Fibroblast of pulmonary artery (primary cell): Measurements from ENCODE around the gene DNAJC1.

Experiments
- DNase-seq: peaks from one replicate; pipeline ENCODE4 v3.0.0-alpha.2; 2010; ENCODE audit warnings: low read depth
- H3K4me3 ChIP-seq: replicated peaks from 2 replicates; pipeline ENCODE4 v1.5.1; 2011; ENCODE audit warnings: low read depth, mild to moderate bottlenecking, control low read depth, low read length, moderate library complexity
- CTCF ChIP-seq: IDR thresholded peaks from 2 replicates; pipeline ENCODE4 v1.5.1; 2011; ENCODE audit warnings: mild to moderate bottlenecking, control low read depth, low read length, inconsistent platforms; ENCODE audit errors: missing control alignments

The DNAJC1 gene

GRCh38 chr10:21944727-21945386 lies 58.7 kb downstream of the DNAJC1 start:
- no peak for TF ChIP-seq CTCF
- H3K4me3 ChIP-seq, result no peak overlapping the region
- DNase-seq, result peak; percentile 47

DNA sequence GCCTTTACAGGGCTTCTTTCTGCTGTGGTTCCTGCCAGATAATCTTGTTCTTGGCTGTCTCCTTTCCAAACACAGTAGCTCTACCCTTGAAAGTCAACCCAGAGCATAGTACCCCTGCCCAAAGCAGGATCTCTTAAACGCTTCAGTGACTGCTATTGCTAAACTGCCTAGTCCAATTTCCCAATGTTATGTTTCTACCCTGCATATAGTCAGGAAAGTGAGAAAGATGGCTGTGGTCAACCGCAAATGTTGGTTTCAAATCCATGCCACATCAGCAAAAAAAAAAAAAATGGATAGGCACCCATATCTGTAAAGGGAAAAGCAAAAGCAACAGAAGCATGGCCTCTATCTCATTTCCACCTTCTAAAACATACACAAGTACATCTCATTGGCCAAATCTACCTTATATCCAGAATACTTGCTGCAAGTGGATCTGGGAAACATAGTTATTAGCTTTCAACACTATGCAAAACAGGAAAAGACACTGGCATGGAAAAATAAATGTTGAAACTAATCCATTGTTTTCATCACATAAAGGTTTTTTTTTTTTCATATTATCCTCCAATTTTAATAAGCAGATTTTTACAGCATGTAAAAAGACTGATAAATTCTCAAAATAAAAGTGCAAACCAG lies 59.8 kb downstream of the DNAJC1 start:
- no peak overlapping the region for H3K4me3 ChIP-seq
- TF ChIP-seq CTCF, result no peak
- DNase-seq, result peak; percentile 28

DNA sequence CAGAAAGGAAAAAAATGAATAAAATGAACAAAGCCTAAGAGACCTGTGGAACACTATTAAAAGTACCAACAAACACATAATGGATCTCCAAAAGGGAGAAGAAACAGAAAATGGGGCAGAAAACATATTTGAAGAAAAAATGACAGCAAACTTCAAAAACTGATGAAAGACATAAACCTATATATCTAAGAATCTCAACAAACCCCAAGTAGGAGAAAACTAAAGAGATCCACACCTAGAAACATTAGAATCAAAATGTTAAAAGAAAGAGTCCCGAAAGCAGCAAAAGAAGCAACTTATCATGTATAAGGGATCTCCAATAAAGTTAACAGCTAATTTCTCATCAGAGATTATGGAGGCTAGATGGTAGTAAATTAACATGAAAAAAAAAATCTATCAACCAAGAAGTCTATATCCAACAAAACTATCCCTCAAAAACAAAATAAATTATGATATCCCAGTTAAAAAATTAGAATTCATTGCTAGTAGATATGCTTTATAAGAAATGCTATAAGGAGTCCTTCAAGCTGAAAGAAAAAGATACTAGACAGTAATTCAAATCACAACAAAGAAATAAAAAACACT lies 68.0 kb downstream of the DNAJC1 start:
- no peak for TF ChIP-seq CTCF
- DNase-seq, result no peak
- H3K4me3 ChIP-seq, result no peak overlapping the region

DNA sequence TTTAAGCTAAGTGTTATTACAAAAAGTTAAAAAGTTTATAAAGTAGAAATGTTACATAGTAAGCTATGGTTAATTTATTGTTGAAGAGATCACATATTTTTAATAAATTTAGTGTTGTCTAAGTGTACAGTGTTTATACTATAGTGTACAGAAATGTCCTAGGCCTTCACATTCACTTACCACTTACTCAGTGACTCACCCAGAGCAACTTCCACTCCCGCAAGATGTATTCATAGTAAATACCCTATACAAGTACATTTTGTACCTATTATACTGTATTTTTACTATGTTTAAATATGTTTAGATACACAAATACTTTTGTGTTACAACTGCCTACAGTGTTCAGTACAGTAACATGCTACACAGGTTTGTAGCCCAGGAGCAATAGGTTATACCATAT lies 69.2 kb downstream of the DNAJC1 start:
- peak; percentile 24 for DNase-seq

DNA sequence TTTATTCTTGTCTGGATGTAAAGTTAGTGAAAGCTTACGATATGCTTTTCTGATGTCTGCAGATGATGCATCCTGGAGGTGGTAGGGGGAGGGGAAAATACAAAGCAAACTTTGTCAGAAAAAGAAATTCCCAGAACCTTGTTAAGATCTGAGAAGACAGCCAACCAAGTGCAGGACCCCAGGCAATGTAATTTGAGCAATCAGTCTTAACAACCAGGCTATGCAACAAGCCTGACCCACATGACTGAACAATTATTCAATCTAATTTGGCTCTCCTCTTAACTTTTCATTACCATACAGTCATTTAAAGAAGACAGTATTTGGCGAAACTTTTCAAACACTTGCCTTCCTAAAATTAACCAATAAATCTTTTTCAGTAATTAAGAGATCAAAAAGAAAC lies 74.5 kb downstream of the DNAJC1 start:
- DNase-seq, result no peak
- no peak for TF ChIP-seq CTCF

More for the DNA sequence above, 69.2 kb downstream of the DNAJC1 start:
- H3K4me3 ChIP-seq, result no peak overlapping the region
- TF ChIP-seq CTCF, result no peak

DNA sequence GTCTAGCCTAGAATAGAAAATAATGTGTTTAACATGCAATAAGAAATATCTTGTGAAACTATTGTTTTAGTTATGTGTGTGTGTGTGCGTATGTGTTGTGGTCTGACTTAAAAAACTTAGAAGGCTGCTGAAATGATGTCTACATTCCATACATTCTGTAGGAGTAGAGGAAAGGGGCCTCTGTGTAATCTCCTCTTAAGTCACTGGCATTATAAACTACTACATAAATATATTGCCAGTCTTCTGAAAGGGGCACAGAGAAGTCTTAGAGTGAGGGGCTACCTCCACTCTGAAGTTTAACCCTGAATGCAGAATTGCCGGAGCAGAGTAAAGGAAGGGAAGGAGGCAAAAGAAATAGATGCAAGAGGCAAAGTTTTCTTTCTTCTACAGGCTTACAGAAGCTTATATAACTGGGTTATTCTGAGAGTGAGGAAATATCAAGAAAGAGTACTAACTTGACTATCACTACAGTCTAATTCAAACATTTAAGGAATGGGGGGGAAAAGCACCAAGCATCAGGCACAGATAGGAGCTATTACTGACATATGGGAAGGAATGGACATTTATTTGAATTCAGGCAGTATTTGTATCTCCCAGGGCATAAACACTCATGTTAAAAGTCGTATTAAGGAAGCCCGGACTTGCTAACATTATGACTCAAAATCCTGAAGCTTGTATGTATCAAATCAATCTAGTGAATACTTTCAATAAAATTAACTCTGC lies 75.7 kb downstream of the DNAJC1 start:
- H3K4me3 ChIP-seq, result no peak overlapping the region
- no peak for TF ChIP-seq CTCF
- peak; percentile 85 for DNase-seq

More for the DNA sequence above, 74.5 kb downstream of the DNAJC1 start:
- no peak overlapping the region for H3K4me3 ChIP-seq
